AG04449 (cell line): ENCODE measurements around the gene ATP13A2.
A peak's percentile ranks its signal among the peaks of the same experiment; 100 is the strongest.
"Not testable (repeated sequence)": the region's sequence is repeated elsewhere in the genome, so short reads cannot be mapped to it uniquely, and the experiment has no call there.

ENCODE experiments used
- CTCF ChIA-PET: fragments of 350-600 bp; formaldehyde crosslinking; extraction: SDS; loops from one replicate; lab custom pipeline; 2021; ENCODE audit warnings: antibody characterized with exemption; lab: Yijun Ruan, JAX
- POLR2A ChIA-PET: fragments of 400-600, 350-600 bp; formaldehyde crosslinking; extraction: SDS; loops from one replicate; lab custom pipeline; 2020; ENCODE audit warnings: antibody characterized with exemption, inconsistent platforms; lab: Yijun Ruan, JAX
- DNase-seq: peaks from one replicate; pipeline ENCODE4 v3.0.0-alpha.2; 2010; ENCODE audit warnings: low read depth, low spot score
- H3K4me3 ChIP-seq: 2 replicates; pipeline ENCODE4 v1.5.1; 2011; ENCODE audit warnings: low read depth, mild to moderate bottlenecking, control low read depth, low read length
- CTCF ChIP-seq: IDR thresholded peaks from one replicate; pipeline ENCODE4 v1.5.1; 2011; ENCODE audit warnings: mild to moderate bottlenecking, moderate library complexity, low read length, control low read depth, inconsistent platforms; ENCODE audit not compliant: insufficient read depth; ENCODE audit errors: missing control alignments

The ATP13A2 gene

GRCh38 chr1:16967095-16967575, 44.6 kb downstream of the ATP13A2 start:
- POLR2A ChIA-PET, result interaction anchor here (1.3 to 1.6 kb wide), 3 partner anchors 12 to 15 kb away, joined by 4 to 10 read pairs (median 8); no protein-coding TSS in a partner anchor
- CTCF ChIA-PET, result interaction anchor here (0.7 to 3.9 kb wide), 6 partner anchors 9 to 79 kb away, joined by 3 to 17 read pairs (median 12); partner anchors contain the start of gene MFAP2

GRCh38 chr1:16966282-16966681, 45.4 kb downstream of the ATP13A2 start:
- POLR2A ChIA-PET, result interaction anchor here (1.6 kb wide), 1 partner anchor 14 kb away, joined by 4 read pairs; no protein-coding TSS in a partner anchor
- CTCF ChIA-PET, result interaction anchor here (0.7 to 3.9 kb wide), 8 partner anchors 8 to 84 kb away, joined by 3 to 17 read pairs (median 7); no protein-coding TSS in a partner anchor
- no peak overlapping the region for H3K4me3 ChIP-seq
- no peak for DNase-seq
- no peak for TF ChIP-seq CTCF

More at GRCh38 chr1:16967095-16967575, 44.6 kb downstream of the ATP13A2 start:
- no peak for DNase-seq
- TF ChIP-seq CTCF, result no peak
- no peak overlapping the region for H3K4me3 ChIP-seq

- no peak for TF ChIP-seq CTCF
- CTCF ChIA-PET, result interaction anchor here (1.0 to 3.9 kb wide), 9 partner anchors 10 to 84 kb away, joined by 3 to 17 read pairs (median 4); no protein-coding TSS in a partner anchor
- POLR2A ChIA-PET, result interaction anchor here (1.9 kb wide), 1 partner anchor 13 kb away, joined by 10 read pairs; no protein-coding TSS in a partner anchor
- no peak overlapping the region for H3K4me3 ChIP-seq
- no peak for DNase-seq
Observed at GRCh38 chr1:16965486-16966067, 46.2 kb downstream of the ATP13A2 start.

- CTCF ChIA-PET, result interaction anchor here (0.6 to 5.6 kb wide), 7 partner anchors 8 to 1657 kb away, joined by 3 to 78 read pairs (median 15); no protein-coding TSS in a partner anchor
- DNase-seq, result not testable (repeated sequence)
- POLR2A ChIA-PET, result interaction anchor here (1.9 kb wide), 1 partner anchor 15 kb away, joined by 10 read pairs; no protein-coding TSS in a partner anchor
Observed at GRCh38 chr1:16964169-16964568, 47.6 kb downstream of the ATP13A2 start.

GRCh38 chr1:16961297-16962133, 50.2 kb downstream of the ATP13A2 start:
- ChIA-PET CTCF (interaction anchor here (0.5 to 16.8 kb wide), 24 partner anchors 9 to 340 kb away, joined by 3 to 447 read pairs (median 5); partner anchors contain the start of genes MFAP2 and SDHB), POLR2A (interaction anchor here (0.6 to 1.1 kb wide), 2 partner anchors 9 to 20 kb away, joined by 3 to 4 read pairs; no protein-coding TSS in a partner anchor)
- no peak for TF ChIP-seq CTCF
- peak overlapping the region; percentile 48 for H3K4me3 ChIP-seq
- DNase-seq, result no peak

More at GRCh38 chr1:16964169-16964568, 47.6 kb downstream of the ATP13A2 start:
- not testable (repeated sequence) for H3K4me3 ChIP-seq
